Hypothalamus (tissue), 51 donors: ENCODE data around the gene UMAD1.
A peak's percentile ranks its signal among the peaks of the same experiment; 100 is the strongest.

Experiments
- DNase-seq, 51 donors: peaks; one replicate each; lab custom pipeline; 2025; lab: John Stamatoyannopoulos, UW

Gene UMAD1

GRCh38 chr7:7718492-7718891 lies 77.9 kb downstream of the UMAD1 start, which contains the start of gene RPA3:
RPA3 (minus strand) TSS chr7:7718607; CDS start chr7:7640418, 78,189 bp downstream.
- no peak for DNase-seq

- DNase-seq, result peak in 9 of 51 donors; percentile 3 to 41 (median 10)
Observed at GRCh38 chr7:7719236-7719635, 78.7 kb downstream of the UMAD1 start.

DNA sequence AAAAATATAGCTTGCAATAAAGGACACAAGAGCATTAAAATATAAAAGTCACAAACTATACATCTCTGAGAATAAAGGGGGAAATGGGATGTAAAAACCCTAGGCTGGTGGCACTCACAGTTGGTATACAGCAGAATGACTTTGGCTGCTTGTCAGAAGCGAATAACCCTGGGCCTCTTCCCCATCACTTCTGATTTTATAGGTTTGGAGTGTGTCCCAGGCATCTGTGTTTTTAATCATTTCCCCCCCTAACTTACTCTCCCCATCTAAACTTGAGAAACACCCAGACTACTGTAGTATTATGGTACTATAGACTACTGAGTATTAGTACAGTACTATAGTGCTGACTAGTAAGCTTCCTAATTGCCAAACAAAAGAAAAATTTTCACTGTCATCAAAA lies 79.6 kb downstream of the UMAD1 start:
- DNase-seq, result no peak

DNA sequence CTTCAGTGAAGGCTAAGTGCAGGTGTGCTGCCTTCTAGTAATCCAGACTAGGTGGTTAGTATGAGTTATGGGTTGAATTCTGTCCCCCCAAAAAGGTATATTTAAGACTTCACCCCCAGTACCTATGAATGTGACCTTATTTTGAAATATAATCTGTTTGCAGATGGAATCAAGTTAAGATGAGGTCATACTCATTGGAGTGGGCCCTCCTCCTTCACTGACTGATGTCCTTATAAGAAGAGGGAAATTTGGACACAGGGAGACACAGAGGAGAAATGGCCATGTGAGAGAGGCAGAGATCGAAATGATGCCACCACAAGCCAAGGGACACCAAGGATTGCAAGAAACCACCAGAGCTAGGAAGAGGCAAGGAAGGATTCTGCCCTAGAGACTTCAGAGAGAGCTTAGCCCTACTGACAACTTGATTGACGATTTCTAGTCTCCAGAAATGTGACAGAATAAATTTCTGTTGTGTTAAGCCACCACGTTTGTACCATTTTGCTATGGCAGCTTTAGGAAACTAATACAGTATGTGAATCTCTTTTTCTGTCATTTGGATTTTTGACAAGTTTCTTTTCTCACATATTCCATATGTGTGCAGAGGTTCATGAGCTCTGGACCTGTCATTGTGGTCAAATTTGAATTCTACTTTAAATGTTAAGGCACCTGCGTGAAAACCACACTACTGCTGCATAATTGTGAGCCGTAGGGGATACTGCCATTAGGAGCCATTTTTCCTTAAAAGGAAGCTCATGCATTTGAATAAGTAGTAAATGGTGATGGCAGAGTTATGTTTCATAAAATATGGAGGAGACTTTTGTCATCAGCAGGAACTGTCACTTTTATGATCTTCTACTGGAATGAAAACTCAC lies 80.4 kb downstream of the UMAD1 start:
- no peak for DNase-seq

- DNase-seq, result no peak
Observed at GRCh38 chr7:7731732-7732131, 91.2 kb downstream of the UMAD1 start.

DNA sequence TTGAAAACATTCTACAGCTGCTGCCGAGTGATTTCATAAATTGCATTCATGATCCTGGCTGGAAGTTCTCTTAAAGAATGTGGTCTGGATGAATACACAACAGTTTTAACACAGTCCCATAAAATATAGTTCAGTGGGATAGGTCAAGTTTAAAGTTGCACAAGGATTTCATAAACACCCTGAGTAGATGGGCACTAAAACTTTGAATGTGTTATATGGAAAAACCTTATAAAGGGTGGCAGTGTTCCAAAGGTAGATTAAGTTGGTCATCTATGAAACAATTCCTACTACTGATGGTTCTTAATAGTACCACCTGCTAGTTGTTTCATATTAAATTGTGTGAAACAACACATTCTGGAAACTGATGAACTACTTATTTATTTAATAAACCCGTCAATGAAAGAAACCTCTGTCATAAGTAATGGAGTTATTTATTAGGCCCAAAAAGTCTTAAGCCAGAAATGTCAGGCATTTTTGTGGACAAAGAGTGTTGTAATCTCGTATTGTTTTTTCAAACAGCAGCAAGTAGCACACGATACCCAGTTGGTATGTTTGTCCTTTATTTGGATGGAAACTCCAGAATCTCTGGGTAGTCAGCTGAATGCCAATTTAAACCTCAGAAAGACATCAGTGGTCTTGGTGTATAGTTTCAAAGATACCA lies 92.2 kb downstream of the UMAD1 start:
- DNase-seq, result no peak

- DNase-seq, result no peak
Observed at GRCh38 chr7:7736671-7737070, 96.1 kb downstream of the UMAD1 start.

DNA sequence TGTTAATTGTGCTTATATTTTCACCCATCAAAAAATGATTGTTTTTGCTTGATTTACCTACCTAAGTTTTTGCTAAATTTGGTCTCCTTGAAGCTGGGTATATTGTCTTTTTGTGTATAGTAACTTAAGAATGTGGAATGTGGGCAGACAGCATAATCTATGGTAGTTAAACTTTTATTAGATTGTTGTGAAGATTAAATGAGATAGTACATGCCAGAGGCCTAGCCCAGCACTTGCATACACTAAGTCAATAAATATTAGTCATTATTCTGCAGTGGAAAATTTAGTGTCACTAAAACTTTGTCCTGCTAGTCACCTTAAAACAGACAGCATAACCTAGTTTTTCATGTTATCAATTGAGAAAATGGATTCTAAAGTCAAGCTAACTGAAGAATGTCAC lies 97.1 kb downstream of the UMAD1 start:
- DNase-seq, result no peak

DNA sequence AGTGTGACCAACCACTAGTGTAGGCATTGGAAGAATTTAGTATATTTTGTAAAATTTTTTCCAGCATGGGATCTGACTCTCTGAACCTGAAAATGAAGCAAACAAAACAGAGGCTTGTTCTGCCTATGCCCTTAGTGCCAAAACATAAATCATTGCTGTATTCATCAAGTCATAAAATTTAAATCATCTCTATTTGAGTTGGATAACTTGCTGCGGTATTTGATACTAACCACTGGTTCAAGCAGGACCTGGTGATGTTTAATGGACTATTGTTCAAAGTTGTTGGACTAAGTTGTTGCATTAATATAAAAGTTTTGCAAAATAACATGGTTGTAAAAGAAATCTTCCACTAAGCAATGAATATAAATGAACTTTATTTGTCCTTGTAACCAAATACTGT lies 97.6 kb downstream of the UMAD1 start:
- DNase-seq, result no peak

- DNase-seq, result no peak
Observed at GRCh38 chr7:7738622-7739021, 98.1 kb downstream of the UMAD1 start.

GRCh38 chr7:7739204-7740036 lies 98.9 kb downstream of the UMAD1 start:
- DNase-seq, result no peak

DNA sequence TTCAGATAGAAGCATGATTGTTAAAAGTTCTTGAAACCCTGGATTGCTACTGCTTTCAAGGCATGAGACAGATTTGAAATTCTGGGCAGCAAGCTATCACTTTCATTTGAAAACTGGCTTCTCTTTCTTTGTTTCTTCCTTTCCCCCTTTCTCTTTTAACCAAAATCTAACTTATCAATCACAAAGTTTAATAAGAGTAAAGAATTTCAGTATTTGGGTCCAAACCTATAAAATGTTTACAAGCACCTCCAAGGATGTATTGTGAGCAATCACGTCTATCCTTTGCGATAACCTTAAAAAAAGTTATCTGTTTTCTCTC lies 99.4 kb downstream of the UMAD1 start:
- no peak for DNase-seq

DNA sequence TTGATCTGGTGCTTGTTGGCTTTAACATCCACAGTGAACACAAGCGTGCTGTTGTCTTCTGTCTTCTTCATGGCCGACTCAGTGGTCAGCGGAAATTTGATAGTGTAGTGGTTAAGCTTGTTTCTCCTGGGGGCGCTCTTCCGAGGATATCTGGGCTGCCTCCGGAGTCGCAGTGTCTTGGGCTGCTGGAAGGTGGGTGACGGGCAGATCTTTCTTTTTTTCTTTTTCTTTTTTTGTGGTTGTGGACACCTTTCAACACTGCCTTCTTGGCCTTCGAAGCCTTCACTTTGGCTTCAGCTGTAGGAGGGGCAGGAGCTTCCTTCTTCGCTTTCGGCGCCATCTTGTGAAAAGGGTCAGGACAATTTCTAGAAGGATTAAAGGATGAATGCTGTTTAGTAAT lies 101.7 kb downstream of the UMAD1 start:
- no peak for DNase-seq

GRCh38 chr7:7745258-7745657 lies 104.7 kb downstream of the UMAD1 start:
- DNase-seq, result no peak

DNA sequence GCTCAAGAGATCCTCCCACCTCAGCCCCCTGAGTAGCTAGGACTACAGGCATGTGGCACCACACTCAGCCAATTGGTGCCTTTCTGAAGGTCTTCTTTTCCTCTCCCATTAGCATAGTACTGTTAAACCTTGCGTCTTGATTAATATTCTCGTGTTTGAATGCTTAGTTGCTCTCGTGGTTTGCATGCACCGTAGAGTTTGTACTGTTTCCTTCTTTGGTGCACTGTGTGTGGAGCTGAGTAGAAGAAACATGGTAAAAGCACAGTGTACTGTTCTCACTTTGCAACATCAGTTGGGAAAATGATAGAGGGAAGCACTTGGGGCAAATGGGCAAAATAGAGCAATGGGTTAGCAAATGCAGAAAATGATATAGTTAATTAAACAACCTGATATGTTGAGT lies 105.4 kb downstream of the UMAD1 start:
- DNase-seq, result no peak

DNA sequence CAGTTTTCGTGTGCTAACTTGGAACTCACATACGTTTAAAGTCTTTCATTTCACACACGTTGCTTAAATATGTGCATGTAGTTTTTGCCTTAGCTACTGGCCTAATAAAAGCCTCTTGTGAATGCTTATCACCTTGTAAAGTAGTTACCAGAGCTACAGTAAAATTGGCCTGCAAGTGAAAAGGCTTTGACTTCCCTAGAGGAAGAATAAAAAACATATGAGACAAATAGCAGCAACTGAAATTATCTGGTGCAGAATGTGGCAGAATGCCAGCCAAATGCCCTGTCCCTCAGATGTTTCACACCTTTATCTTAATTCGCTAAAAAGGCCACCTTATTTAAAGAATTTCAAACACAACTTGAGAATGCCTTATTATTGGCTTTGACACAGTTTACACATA lies 105.9 kb downstream of the UMAD1 start:
- DNase-seq, result no peak

GRCh38 chr7:7750571-7751242 lies 110.2 kb downstream of the UMAD1 start:
- no peak for DNase-seq

DNA sequence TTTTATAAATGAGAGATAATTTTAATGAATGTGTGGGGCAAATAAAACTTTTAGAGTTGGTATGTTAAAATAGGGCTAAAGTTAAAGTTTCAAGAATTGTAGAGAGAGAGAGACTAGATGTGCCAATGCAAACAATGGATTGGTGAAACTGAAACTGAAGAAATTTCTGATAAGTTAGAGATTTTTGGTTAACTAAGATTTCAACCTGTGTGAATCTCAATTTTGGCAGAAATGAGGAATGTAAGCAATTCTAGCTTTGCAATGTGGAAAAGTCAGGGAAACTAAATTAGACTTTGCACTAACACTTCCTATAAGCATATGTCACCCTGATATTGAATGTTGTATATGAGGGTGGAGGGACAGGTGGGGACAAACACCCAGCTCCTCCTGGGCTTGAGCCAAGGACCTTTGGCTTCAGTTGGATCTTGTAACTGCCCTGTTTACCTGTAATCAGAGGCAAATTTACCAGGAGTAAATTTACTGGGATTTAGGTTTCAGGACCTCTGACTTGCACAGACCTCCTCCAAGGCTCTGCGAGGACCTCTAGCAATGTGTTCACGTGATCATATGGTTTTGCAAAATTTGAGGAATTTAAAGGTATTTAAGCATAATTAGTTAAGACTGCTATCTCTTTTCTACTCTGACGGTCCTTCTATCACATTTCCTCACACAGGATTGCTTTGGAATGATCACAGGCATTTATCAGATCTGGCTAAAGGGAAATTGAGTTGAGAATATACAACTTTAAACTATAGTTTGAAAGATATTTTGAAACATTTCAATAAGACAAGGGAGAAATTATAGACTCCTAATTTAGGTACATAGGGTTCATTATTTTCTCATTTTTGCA lies 110.9 kb downstream of the UMAD1 start:
- DNase-seq, result no peak

- no peak for DNase-seq
Observed at GRCh38 chr7:7756577-7756976, 116.0 kb downstream of the UMAD1 start.

DNA sequence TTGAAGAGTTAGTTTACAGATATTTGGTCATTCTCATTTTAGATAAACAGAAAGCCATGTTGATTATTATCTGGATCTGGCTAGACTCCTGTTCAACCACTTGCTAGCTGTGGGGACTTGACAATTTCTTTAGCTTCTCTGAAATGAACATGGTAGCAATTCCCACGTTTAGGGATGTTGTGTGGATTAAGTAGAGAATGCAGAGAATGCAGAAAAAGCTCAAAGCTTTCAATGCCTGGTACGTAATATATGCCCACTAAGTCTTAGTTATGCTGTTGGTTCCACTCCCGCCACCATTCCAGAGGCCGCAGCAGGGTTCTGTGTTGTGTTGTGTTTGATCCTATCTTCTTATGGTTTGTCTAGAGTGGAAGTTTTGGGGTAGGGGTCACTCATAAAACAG lies 117.0 kb downstream of the UMAD1 start:
- DNase-seq, result no peak
